VCaP (cell line): ENCODE results near the gene NCSTN.

Experiments
- H3K27ac ChIP-seq: fragments of 450-650 bp; 2 replicates; pipeline ENCODE4 v1.5.1; 2017
- TF ChIP-seq, protein P1 (sequence below): fragments of 450-650 bp; conservative IDR thresholded peaks from 2 replicates; pipeline ENCODE4 v1.5.1; 2017; ENCODE audit warnings: mild to moderate bottlenecking, moderate library complexity

Gene NCSTN

DNA sequence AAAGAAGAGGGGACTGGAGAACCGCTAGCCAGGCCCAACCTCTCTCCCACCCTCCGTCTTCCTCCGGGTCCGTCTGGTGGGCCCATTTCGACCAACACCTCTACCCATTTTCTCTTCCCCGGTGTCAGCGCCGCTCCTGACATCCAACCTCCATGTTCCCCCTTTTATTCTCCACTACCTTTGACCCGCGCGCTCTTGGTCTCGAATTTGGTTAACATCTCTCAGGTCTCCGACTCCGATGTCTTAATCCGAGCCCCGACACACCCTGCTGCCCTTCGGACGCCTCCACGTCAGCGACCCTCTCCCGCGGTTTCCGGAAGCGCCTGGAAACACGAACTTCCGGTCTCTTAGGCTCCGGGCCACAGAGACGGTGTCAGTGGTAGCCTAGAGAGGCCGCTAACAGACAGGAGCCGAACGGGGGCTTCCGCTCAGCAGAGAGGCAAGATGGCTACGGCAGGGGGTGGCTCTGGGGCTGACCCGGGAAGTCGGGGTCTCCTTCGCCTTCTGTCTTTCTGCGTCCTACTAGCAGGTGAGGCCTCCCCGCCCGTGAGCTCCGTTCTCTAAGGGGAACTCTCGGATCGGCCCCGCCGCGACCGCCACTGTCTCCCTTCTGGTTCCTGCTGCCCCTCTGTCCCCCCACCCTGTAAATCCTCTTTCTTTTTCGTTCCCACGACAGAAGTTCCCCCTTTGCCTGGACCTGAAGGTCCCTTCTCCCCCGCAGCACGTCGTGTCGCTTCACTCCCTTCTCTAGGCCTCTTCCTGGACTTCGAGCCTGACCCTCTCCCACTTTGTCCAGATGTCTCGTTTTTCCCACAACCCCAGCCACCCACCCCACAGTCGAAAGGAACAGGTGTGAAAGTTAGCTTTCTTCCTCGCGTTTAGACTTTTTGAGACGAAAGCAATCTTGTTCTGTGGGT is at the start of gene NCSTN, which contains the start of gene COPA:
NCSTN (plus strand) TSS at position 431 of the 917 bp plus-strand sequence; CDS start at position 445, 14 bp downstream.
COPA (minus strand) TSS at position 298 of the 917 bp plus-strand sequence; CDS start at position 218, 80 bp downstream.
- H3K27ac ChIP-seq, result peak within 1 kb of the TSS; percentile 84
- TF ChIP-seq, protein P1, sequence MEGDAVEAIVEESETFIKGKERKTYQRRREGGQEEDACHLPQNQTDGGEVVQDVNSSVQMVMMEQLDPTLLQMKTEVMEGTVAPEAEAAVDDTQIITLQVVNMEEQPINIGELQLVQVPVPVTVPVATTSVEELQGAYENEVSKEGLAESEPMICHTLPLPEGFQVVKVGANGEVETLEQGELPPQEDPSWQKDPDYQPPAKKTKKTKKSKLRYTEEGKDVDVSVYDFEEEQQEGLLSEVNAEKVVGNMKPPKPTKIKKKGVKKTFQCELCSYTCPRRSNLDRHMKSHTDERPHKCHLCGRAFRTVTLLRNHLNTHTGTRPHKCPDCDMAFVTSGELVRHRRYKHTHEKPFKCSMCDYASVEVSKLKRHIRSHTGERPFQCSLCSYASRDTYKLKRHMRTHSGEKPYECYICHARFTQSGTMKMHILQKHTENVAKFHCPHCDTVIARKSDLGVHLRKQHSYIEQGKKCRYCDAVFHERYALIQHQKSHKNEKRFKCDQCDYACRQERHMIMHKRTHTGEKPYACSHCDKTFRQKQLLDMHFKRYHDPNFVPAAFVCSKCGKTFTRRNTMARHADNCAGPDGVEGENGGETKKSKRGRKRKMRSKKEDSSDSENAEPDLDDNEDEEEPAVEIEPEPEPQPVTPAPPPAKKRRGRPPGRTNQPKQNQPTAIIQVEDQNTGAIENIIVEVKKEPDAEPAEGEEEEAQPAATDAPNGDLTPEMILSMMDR, result no peak

DNA sequence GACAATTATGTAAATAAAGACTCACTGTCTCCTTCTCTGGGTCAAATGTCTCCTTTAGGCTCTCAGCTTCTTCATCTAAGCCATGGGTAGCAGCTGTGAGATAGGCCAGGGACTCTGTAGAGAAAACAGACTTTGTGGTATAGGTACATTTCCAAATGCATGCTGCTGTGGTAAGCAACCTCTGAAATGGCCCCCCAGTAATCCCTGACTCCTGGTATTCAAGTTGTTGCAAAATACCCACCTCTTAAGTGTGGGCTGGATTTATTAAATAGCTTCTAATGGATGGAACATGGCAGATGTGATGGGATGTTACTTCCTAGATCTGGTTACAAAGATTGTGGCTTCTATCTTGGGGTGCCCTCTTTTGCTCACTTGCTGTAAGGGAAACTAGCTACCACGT is 47.1 kb upstream of the NCSTN start:
- no peak overlapping the region for H3K27ac ChIP-seq
- TF ChIP-seq, protein P1, result no peak

DNA sequence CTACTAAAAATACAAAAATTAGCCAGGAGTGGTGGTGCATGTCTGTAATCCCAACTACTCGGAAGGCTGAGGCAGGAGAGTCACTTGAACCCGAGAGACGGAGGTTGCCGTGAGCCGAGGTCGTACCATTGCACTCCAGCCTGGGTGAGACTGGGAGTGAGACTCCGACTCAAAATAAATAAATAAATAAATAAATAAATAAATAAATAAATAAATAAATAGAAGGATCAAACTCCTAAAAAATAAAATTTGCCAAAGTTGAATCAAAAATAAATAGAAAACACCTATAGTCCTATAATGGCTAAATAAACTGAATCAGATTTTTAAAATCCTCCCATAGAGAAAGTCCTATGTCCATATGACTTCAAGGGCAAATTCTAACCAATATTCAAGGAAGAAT is 43.0 kb upstream of the NCSTN start:
- TF ChIP-seq, protein P1, result no peak
- no peak overlapping the region for H3K27ac ChIP-seq

DNA sequence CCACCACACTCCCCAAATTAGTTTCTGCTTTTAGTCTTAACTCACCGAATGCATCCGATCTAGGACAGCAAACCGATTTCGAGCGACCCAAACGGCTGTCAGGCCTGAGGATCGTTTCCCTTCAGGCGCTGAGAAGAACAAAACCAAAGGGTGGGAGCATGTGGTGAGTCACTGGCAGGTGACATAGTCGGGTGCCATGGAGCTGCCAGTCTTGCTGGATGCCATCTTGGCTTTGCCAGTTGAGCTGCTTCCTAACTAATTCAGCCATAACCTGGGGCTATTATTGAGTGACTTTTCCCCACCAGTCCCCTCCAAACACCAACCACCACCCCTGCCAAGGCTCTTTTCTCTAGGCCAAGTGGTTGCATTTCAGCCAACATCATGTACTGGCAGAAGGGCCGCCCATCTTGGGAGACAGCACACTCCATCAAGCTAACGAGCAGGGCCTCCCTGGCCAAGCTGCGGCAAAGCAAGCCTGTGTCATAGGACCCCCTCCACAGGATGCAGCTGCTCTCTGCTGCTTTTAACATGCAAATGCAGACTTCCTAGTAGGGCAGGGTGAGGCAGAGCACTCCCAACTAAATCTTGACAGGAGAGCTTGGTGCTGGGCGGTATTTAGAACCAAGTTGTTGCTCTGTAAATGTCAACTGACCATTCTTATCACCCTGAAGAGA is 35.9 kb upstream of the NCSTN start:
- TF ChIP-seq, protein P1, result no peak

DNA sequence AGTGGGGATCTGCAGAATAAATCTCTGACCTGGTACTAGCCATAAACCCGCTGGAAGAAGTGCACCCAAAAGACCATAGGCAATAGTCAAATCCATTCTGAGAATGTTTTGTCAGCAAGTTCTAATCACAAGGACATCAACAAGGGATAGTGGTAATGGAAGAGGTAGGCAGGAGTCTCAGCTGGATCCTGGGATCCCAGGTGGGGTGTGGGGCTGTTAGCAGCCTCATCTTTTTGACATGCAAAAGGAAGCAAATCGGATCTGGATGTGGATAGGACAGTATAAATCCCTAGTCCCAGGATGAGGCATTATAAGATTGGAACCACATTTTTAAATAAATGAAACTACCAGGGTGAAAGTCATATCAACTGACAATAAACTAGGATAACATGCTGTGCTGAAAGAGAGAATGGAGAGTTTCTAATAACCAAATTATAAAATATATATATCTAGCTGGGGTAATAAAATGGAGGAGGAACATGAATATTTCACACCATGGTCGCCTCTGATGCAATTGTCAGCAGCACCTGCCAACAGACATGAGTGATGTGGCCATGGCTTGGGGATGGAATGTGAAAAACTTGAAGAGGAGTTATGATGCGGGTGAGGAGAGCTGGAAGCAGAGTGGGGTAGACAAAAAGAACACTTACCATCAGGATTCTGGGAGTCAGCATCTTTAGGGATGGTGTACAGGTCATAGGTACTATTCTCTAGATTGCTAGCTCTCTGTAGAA is 34.6 kb upstream of the NCSTN start:
- TF ChIP-seq, protein P1, result no peak
- H3K27ac ChIP-seq, result no peak overlapping the region

More for the DNA sequence above, 35.9 kb upstream of the NCSTN start:
- no peak overlapping the region for H3K27ac ChIP-seq

DNA sequence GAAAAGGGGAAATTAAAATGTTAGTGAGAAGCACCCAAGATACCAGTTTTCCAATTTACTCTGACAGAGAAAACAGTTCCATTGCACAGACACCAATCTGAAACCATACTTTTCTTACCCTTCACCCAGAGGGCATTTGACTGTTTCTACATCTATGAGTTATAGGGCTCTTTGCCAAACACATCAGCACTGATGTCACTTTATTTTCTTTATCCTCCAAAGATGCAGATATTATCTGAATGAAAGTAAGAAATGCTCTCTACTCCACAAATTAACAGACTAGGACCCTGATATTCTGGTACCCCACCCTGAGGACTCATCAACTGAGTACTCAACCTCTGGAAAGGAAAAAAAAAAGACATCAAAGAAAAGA is 34.0 kb upstream of the NCSTN start:
- TF ChIP-seq, protein P1, result no peak

DNA sequence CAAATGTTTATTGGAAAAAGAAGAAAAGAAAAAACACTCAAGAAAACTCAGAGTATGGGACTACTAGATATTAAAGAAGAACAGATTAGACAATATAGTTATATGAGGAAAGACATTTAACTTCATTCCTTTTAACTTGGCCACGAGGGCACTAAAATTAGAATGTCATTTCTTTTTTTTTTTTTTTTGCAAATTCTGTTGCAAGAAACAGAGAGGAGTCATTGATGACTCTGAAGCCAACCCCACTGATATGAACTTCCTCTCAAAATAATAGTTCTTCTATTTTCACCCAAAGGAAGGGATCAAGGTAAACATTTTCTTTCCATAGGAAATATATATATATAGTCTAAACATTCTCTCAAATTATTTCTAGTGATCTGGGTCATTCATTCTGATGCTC is 33.6 kb upstream of the NCSTN start:
- no peak overlapping the region for H3K27ac ChIP-seq
- TF ChIP-seq, protein P1, result no peak

More for the DNA sequence above, 34.0 kb upstream of the NCSTN start:
- H3K27ac ChIP-seq, result no peak overlapping the region
